Limb (tissue), 2 donors: ENCODE results near the gene SQOR.

Source experiments
- DNase-seq, 2 donors: peaks; one replicate each; pipeline ENCODE4 v3.0.0-alpha.2; 2016; ENCODE audit errors: extremely low spot score in 2 of 2

Gene SQOR

GRCh38 chr15:45705510-45706473 lies 71.0 kb downstream of the SQOR start:
- DNase-seq: peak; percentile 87 to 88

- no peak for DNase-seq
These were observed 75.8 kb downstream of the SQOR start for GRCh38 chr15:45710657-45711056.

GRCh38 chr15:45714590-45715488 lies 80.0 kb downstream of the SQOR start:
- DNase-seq: peak; percentile 77 to 79

- peak in 1 of 2 donors; percentile 27 for DNase-seq
These were observed 80.7 kb downstream of the SQOR start for GRCh38 chr15:45715528-45715927.

GRCh38 chr15:45719490-45719889 lies 84.7 kb downstream of the SQOR start:
- DNase-seq: no peak

GRCh38 chr15:45720183-45720582 lies 85.4 kb downstream of the SQOR start:
- no peak for DNase-seq

GRCh38 chr15:45728641-45729040 lies 93.8 kb downstream of the SQOR start:
- no peak for DNase-seq

- DNase-seq: no peak
These were observed 94.3 kb downstream of the SQOR start for GRCh38 chr15:45729141-45729540.

GRCh38 chr15:45731343-45731742 lies 96.5 kb downstream of the SQOR start:
- no peak for DNase-seq

GRCh38 chr15:45732662-45733061 lies 97.8 kb downstream of the SQOR start:
- DNase-seq: peak in 1 of 2 donors; percentile 55

GRCh38 chr15:45734260-45734711 lies 99.5 kb downstream of the SQOR start:
- DNase-seq: no peak
